GM23338 (cell line): Measurements from ENCODE around the gene NOC3L.

Experiments
- EZH2 ChIP-seq: fragments of 200-600 bp; sonication (generic); IDR thresholded peaks from one replicate; pipeline ENCODE4 v1.8.0; 2017; ENCODE audit warnings: antibody characterized with exemption, mild to moderate bottlenecking, low read depth; ENCODE audit not compliant: unreplicated experiment
- POLR2AphosphoS5 ChIP-seq: IDR thresholded peaks from 2 replicates; pipeline ENCODE4 v1.6.1; 2016; ENCODE audit warnings: antibody characterized with exemption, low read depth
- TF ChIP-seq, protein P1 (sequence below), 2 experiments: fragments of 200-600 bp in 1 of 2; sonication (generic) in 1 of 2; conservative IDR thresholded peaks; 2 replicates each; pipeline versions ENCODE4 v1.5.1 to v1.6.1; 2016 to 2017; ENCODE audit warnings: antibody characterized with exemption in 2 of 2, low read depth in 2 of 2, mild to moderate bottlenecking in 2 of 2, moderate library complexity in 1 of 2

DNA sequence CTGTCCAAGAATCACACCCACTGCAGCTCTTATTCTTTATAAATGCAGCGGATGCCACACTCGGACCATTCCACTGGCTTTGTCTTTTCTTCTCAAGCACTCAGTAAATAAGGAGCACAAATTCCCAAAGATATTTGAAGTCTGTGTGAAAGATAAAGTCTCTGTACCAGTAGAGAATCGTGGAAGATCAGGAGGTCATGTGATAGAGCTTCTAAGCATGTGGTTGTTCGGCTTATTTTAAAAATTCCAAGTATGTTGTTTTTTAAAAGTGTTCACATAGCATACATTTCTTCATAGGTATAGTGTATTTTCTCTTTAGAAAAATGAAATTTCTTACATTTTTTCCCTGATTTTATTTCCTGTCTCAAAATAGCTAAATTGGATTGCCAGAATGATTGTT lies 75.8 kb downstream of the NOC3L start:
- TF ChIP-seq, protein P1, sequence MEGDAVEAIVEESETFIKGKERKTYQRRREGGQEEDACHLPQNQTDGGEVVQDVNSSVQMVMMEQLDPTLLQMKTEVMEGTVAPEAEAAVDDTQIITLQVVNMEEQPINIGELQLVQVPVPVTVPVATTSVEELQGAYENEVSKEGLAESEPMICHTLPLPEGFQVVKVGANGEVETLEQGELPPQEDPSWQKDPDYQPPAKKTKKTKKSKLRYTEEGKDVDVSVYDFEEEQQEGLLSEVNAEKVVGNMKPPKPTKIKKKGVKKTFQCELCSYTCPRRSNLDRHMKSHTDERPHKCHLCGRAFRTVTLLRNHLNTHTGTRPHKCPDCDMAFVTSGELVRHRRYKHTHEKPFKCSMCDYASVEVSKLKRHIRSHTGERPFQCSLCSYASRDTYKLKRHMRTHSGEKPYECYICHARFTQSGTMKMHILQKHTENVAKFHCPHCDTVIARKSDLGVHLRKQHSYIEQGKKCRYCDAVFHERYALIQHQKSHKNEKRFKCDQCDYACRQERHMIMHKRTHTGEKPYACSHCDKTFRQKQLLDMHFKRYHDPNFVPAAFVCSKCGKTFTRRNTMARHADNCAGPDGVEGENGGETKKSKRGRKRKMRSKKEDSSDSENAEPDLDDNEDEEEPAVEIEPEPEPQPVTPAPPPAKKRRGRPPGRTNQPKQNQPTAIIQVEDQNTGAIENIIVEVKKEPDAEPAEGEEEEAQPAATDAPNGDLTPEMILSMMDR (conservative IDR thresholded peaks at IDR 0.05; ENCODE audit: low read depth in 2 of 2), result no peak
- no peak for TF ChIP-seq POLR2AphosphoS5
- no peak for TF ChIP-seq EZH2
